SK-N-SH (cell line): ENCODE data around the gene ASCL5. TPM values are rescaled to one million over a fixed set of nuclear protein-coding genes. Genes with fewer than 3 reads are reported as not detected.

Experiments
- CTCF ChIA-PET: fragments of 300-600, 350-600 bp; formaldehyde crosslinking; extraction: SDS; loops from one replicate; lab custom pipeline; 2021; lab: Yijun Ruan, JAX
- POLR2A ChIA-PET: fragments of 350-600 bp; sonication (Branson Sonifier 250); formaldehyde crosslinking; extraction: SDS; loops from one replicate; lab custom pipeline; 2020; ENCODE audit warnings: antibody characterized with exemption, inconsistent platforms; lab: Yijun Ruan, JAX
- DNase-seq: peaks from one replicate; pipeline ENCODE4 v3.0.0; 2012
- H2AFZ ChIP-seq: fragments of 200-600 bp; sonication (generic); 2 replicates; pipeline ENCODE4 v1.8.1; 2016; ENCODE audit warnings: antibody characterized with exemption, mild to moderate bottlenecking, low read depth
- H3F3A ChIP-seq: fragments of 200-600 bp; sonication (generic); replicated peaks from 2 replicates; pipeline ENCODE3; 2016; ENCODE audit warnings: antibody characterized with exemption, mild to moderate bottlenecking; ENCODE audit not compliant: insufficient read depth
- H3K27ac ChIP-seq, 2 experiments: fragments of 200-500 bp in 1 of 2; fragments of 200-600 bp in 1 of 2; sonication (Bioruptor generic) in 1 of 2; sonication (generic), shearing (Covaris generic) in 1 of 2; 2 replicates each; pipeline versions ENCODE4 v1.5.1 to v1.6.1; 2014 to 2016; ENCODE audit warnings: low read depth in 2 of 2, inconsistent platforms in 1 of 2, low read length in 1 of 2, mild to moderate bottlenecking in 1 of 2, mixed read lengths in 1 of 2
- H3K27me3 ChIP-seq: fragments of 200-600 bp; sonication (generic), shearing (Covaris generic); 2 replicates; pipeline ENCODE4 v1.6.1; 2016; ENCODE audit warnings: mixed run types; ENCODE audit not compliant: insufficient read depth
- H3K36me3 ChIP-seq, 2 experiments: fragments of 200-500 bp in 1 of 2; fragments of 200-600 bp in 1 of 2; sonication (Bioruptor generic) in 1 of 2; sonication (generic) in 1 of 2; replicated peaks in 1 of 2; 2 replicates each; pipeline versions ENCODE3 to v1.5.1; 2014 to 2016; ENCODE audit warnings: low read length in 1 of 2, mild to moderate bottlenecking in 1 of 2; ENCODE audit not compliant: insufficient read depth in 2 of 2, control insufficient read depth in 1 of 2
- H3K4me1 ChIP-seq, 2 experiments: fragments of 200-500 bp in 1 of 2; fragments of 200-600 bp in 1 of 2; sonication (Bioruptor generic) in 1 of 2; sonication (generic), shearing (Covaris generic) in 1 of 2; 2 replicates each; pipeline versions ENCODE4 v1.5.1 to v1.6.1; 2014 to 2016; ENCODE audit warnings: low read depth in 1 of 2, low read length in 1 of 2, mixed run types in 1 of 2; ENCODE audit not compliant: insufficient read depth in 2 of 2, control insufficient read depth in 1 of 2
- H3K4me2 ChIP-seq: fragments of 200-600 bp; sonication (generic), shearing (Covaris generic); 2 replicates; pipeline ENCODE4 v1.6.1; 2017; ENCODE audit warnings: mixed run types
- H3K4me3 ChIP-seq, 2 experiments: fragments of 200-500 bp in 1 of 2; fragments of 200-600 bp in 1 of 2; sonication (Bioruptor generic) in 1 of 2; sonication (generic), shearing (Covaris generic) in 1 of 2; 2 replicates each; pipeline versions ENCODE4 v1.5.1 to v1.8.1; 2014 to 2016; ENCODE audit warnings: low read depth in 2 of 2, inconsistent platforms in 1 of 2, low read length in 1 of 2, mild to moderate bottlenecking in 1 of 2, mixed read lengths in 1 of 2, moderate library complexity in 1 of 2
- H3K79me2 ChIP-seq: fragments of 200-600 bp; sonication (generic); 2 replicates; pipeline ENCODE4 v1.8.1; 2017; ENCODE audit warnings: mild to moderate bottlenecking; ENCODE audit not compliant: insufficient read depth
- H3K9ac ChIP-seq: fragments of 200-600 bp; sonication (generic); 2 replicates; pipeline ENCODE4 v1.6.1; 2017; ENCODE audit warnings: mixed run types
- H3K9me2 ChIP-seq: fragments of 200-600 bp; sonication (generic); 2 replicates; pipeline ENCODE4 v1.6.1; 2017; ENCODE audit warnings: mixed run types
- H3K9me3 ChIP-seq: fragments of 200-600 bp; sonication (generic); 2 replicates; pipeline ENCODE4 v1.6.1; 2017; ENCODE audit warnings: mixed run types, mild to moderate bottlenecking, moderate library complexity
- H4K20me1 ChIP-seq: fragments of 200-600 bp; sonication (generic); 2 replicates; pipeline ENCODE4 v1.6.1; 2017; ENCODE audit warnings: mild to moderate bottlenecking, mixed run types; ENCODE audit not compliant: insufficient read depth
- CHD2 ChIP-seq: fragments of 150-350 bp; IDR thresholded peaks from 2 replicates; pipeline ENCODE4 v1.6.1; 2018; ENCODE audit warnings: low read length; ENCODE audit not compliant: partially characterized antibody
- EP300 ChIP-seq, 2 experiments: IDR thresholded peaks; 2 replicates each; pipeline versions ENCODE4 v1.4.0 to v1.6.1; 2012; ENCODE audit warnings: borderline replicate concordance in 1 of 2, low read depth in 1 of 2, low read length in 1 of 2
- FOSL2 ChIP-seq: IDR thresholded peaks from 2 replicates; pipeline ENCODE4 v1.4.0; 2012; ENCODE audit warnings: low read depth, mild to moderate bottlenecking, moderate library complexity, borderline replicate concordance
- FOXJ3 ChIP-seq: sonication (generic); formaldehyde crosslinking; IDR thresholded peaks from 2 replicates; pipeline ENCODE4 v1.5.1; 2020; ENCODE audit warnings: mild to moderate bottlenecking, missing genetic modification reagents
- FOXM1 ChIP-seq: IDR thresholded peaks from 2 replicates; pipeline ENCODE4 v1.4.0; 2012; ENCODE audit warnings: low read depth, mild to moderate bottlenecking
- GATA2 ChIP-seq: sonication (generic); formaldehyde crosslinking; IDR thresholded peaks from 2 replicates; pipeline ENCODE4 v1.5.0; 2020; ENCODE audit warnings: mild to moderate bottlenecking, missing genetic modification reagents
- JUND ChIP-seq: IDR thresholded peaks from 2 replicates; pipeline ENCODE4 v1.4.0; 2012
- MAX ChIP-seq: IDR thresholded peaks from 2 replicates; pipeline ENCODE4 v1.4.0; 2012; ENCODE audit warnings: low read depth
- MEF2A ChIP-seq: IDR thresholded peaks from 2 replicates; pipeline ENCODE4 v1.4.0; 2012; ENCODE audit warnings: low read depth, borderline replicate concordance
- MXI1 ChIP-seq: IDR thresholded peaks from 2 replicates; pipeline ENCODE4 v1.6.1; 2012; ENCODE audit warnings: mild to moderate bottlenecking, low read depth, low read length, improper control_type of control experiment
- NRF1 ChIP-seq: IDR thresholded peaks from 2 replicates; pipeline ENCODE4 v1.6.1; 2012; ENCODE audit warnings: low read depth, mild to moderate bottlenecking, low read length
- POLR2AphosphoS5 ChIP-seq: IDR thresholded peaks from 2 replicates; pipeline ENCODE4 v1.6.1; 2012; ENCODE audit warnings: low read depth, low read length
- RAD21 ChIP-seq: IDR thresholded peaks from 2 replicates; pipeline ENCODE4 v1.6.1; 2012; ENCODE audit warnings: mild to moderate bottlenecking, low read length
- RCOR1 ChIP-seq: fragments of 150-350 bp; IDR thresholded peaks from 2 replicates; pipeline ENCODE4 v1.6.1; 2017; ENCODE audit warnings: antibody characterized with exemption, low read length
- SMC3 ChIP-seq: IDR thresholded peaks from 2 replicates; pipeline ENCODE4 v1.6.1; 2012; ENCODE audit warnings: low read depth, low read length, improper control_type of control experiment
- TCF12 ChIP-seq: IDR thresholded peaks from 2 replicates; pipeline ENCODE4 v1.4.0; 2012
- USF2 ChIP-seq: fragments of 150-350 bp; IDR thresholded peaks from 2 replicates; pipeline ENCODE4 v1.6.1; 2017; ENCODE audit warnings: antibody characterized with exemption, low read length, low read depth, borderline replicate concordance
- YY1 ChIP-seq: IDR thresholded peaks from 2 replicates; pipeline ENCODE4 v1.4.0; 2012; ENCODE audit warnings: low read depth, mild to moderate bottlenecking
- WGBS: methylation state at CpG from one replicate; pipeline ENCODE4 v1.1.6; 2017; ENCODE audit warnings: low lambda C conversion rate; 5-methylcytosine and 5-hydroxymethylcytosine counted together
- polyA plus RNA-seq, 3 experiments: library from polyadenylated mRNA; depleted of rRNA; stranded (reverse); fragments of >200 nt; gene quantifications; 2 replicates each; pipeline ENCODE4 v1.2.3, GENCODE V29; 2012

ASCL5 gene
- polyA plus RNA-seq, 1 of the 3 experiments (the other 2 are of a cell fraction): not detected

DNA sequence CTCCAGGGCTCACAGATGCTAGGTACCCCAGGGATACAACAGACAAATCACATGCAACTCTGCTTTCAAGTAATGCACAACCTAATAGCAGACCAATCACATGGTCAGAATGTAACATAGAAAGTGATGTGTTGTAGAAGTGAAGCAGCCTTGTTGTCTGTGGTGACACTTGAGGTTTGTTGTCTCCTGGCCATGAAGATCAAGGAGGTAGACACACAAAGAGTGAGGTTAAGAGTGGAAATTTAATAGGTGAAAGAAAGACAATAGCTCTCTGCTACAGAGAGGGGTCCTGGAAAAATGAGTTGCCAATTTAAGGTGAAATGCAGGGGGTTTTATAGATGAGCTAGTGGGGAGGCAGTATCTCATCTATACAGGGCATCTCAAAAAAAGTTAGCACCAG, 29.8 kb upstream of the ASCL5 start:
- CTCF ChIA-PET: interaction anchor here (1.5 to 2.8 kb wide), 2 partner anchors 14 to 38 kb away, joined by 5 to 15 read pairs; no protein-coding TSS in a partner anchor

GRCh38 chr1:201156346-201156745, 29.4 kb upstream of the ASCL5 start:
- 52% methylated on average over 3 of the region's 3 CpGs for WGBS

More for the DNA sequence above, 29.8 kb upstream of the ASCL5 start:
- no peak for TF ChIP-seq USF2
- no peak for TF ChIP-seq MAX
- no peak for TF ChIP-seq FOXJ3
- TF ChIP-seq JUND: no peak
- no peak for TF ChIP-seq NRF1
- no peak for TF ChIP-seq GATA2
- no peak for TF ChIP-seq MEF2A
- no peak for TF ChIP-seq CHD2
- no peak for TF ChIP-seq RAD21
- TF ChIP-seq MXI1: no peak
- TF ChIP-seq, all 33 proteins: peak for 0
- Histone ChIP-seq H3K4me1 (peaks cover 11 to 16% of the 10 kb centered on the region in 2 experiments; a peak in 3 of 4 replicates), H3K9ac (no peak overlapping the region), H3K27me3 (no peaks in the 10 kb centered on the region), H3K4me2 (no peak overlapping the region), H3F3A (no peaks in the 10 kb centered on the region), H2AFZ (no peak overlapping the region), H3K4me3 (no peak overlapping the region), H3K79me2 (peaks cover 15% of the 10 kb centered on the region), H3K9me3 (no peaks in the 10 kb centered on the region), H3K36me3 (peaks cover 0 to 4% of the 10 kb centered on the region in 2 experiments), H3K27ac (no peak overlapping the region), H3K9me2 (no peaks in the 10 kb centered on the region), H4K20me1 (no peaks in the 10 kb centered on the region)
- DNase-seq: no peak
- POLR2A ChIA-PET: no interaction called here

More at GRCh38 chr1:201156346-201156745, 29.4 kb upstream of the ASCL5 start:
- H3K4me3 ChIP-seq: no peak overlapping the region
- H3K4me2 ChIP-seq: no peak overlapping the region
- no peaks in the 10 kb centered on the region for H3K9me3 ChIP-seq
- H3K9ac ChIP-seq: no peak overlapping the region
- peaks cover 15% of the 10 kb centered on the region for H3K79me2 ChIP-seq
- no peaks in the 10 kb centered on the region for H3K9me2 ChIP-seq
- ChIA-PET POLR2A (no interaction called here), CTCF (interaction anchor here (1.5 to 2.8 kb wide), 2 partner anchors 15 to 37 kb away, joined by 5 to 15 read pairs; no protein-coding TSS in a partner anchor)
- H4K20me1 ChIP-seq: no peaks in the 10 kb centered on the region
- no peaks in the 10 kb centered on the region for H3F3A ChIP-seq
- H3K4me1 ChIP-seq: peaks cover 11 to 16% of the 10 kb centered on the region in 2 experiments; a peak in 3 of 4 replicates
- DNase-seq: no peak
- no peak for TF ChIP-seq USF2
- TF ChIP-seq SMC3: no peak
- no peak for TF ChIP-seq NRF1
- no peak for TF ChIP-seq TCF12
- no peak for TF ChIP-seq RCOR1
- TF ChIP-seq FOXM1: no peak
- no peak for TF ChIP-seq MXI1
- TF ChIP-seq YY1: no peak
- no peak for TF ChIP-seq FOSL2
- no peak for TF ChIP-seq POLR2AphosphoS5
- no peak for TF ChIP-seq GATA2
- no peak for TF ChIP-seq EP300 (IDR thresholded peaks at IDR 0.05; ENCODE audit: borderline replicate concordance in 1 of 2, low read depth in 1 of 2, low read length in 1 of 2)
- H2AFZ ChIP-seq: no peak overlapping the region
- H3K27ac ChIP-seq: no peak overlapping the region
- peaks cover 0 to 9% of the 10 kb centered on the region in 2 experiments for H3K36me3 ChIP-seq
- no peaks in the 10 kb centered on the region for H3K27me3 ChIP-seq
